GM19324 (cell line): ENCODE data around the gene USP53.
"Not testable (repeated sequence)": the region's sequence is repeated elsewhere in the genome, so short reads cannot be mapped to it uniquely, and the experiment has no call there.

Source experiments
- ATAC-seq: cut with Tn5 transposase; IDR thresholded peaks from one replicate; pipeline ENCODE4 v1.9.1; 2021; ENCODE audit warnings: mild to moderate bottlenecking, moderate library complexity; ENCODE audit not compliant: unreplicated experiment, low FRiP score

Gene USP53

GRCh38 chr4:119212234-119212963, at the start of gene USP53:
USP53 (plus strand) TSS chr4:119212713; CDS start chr4:119239760, 27,047 bp downstream.
- peak; percentile 99 for ATAC-seq

- no peak for ATAC-seq
These were observed 46.7 kb upstream of the USP53 start for GRCh38 chr4:119165767-119166166.

- no peak for ATAC-seq
These were observed 42.3 kb upstream of the USP53 start for GRCh38 chr4:119170195-119170594.

GRCh38 chr4:119172223-119172622, 40.3 kb upstream of the USP53 start:
- ATAC-seq = no peak

- ATAC-seq = not testable (repeated sequence)
These were observed 38.7 kb upstream of the USP53 start for GRCh38 chr4:119173729-119174361.

GRCh38 chr4:119179011-119179410, 33.5 kb upstream of the USP53 start:
- no peak for ATAC-seq

GRCh38 chr4:119184128-119184527, 28.4 kb upstream of the USP53 start:
- no peak for ATAC-seq

- ATAC-seq = no peak
These were observed 22.9 kb upstream of the USP53 start for GRCh38 chr4:119189638-119190037.

- ATAC-seq = no peak
These were observed 22.2 kb upstream of the USP53 start for GRCh38 chr4:119190354-119190753.

GRCh38 chr4:119191505-119191904, 21.0 kb upstream of the USP53 start:
- no peak for ATAC-seq

GRCh38 chr4:119197772-119198212, 14.7 kb upstream of the USP53 start:
- no peak for ATAC-seq

- no peak for ATAC-seq
These were observed 7.6 kb upstream of the USP53 start for GRCh38 chr4:119204916-119205315.

GRCh38 chr4:119205690-119206089, 6.8 kb upstream of the USP53 start:
- ATAC-seq = no peak

- ATAC-seq = no peak
These were observed 6.3 kb upstream of the USP53 start for GRCh38 chr4:119206178-119206577.

GRCh38 chr4:119207051-119207450, 5.5 kb upstream of the USP53 start:
- ATAC-seq = no peak

GRCh38 chr4:119209077-119209476, 3.4 kb upstream of the USP53 start:
- ATAC-seq = no peak

- ATAC-seq = no peak
These were observed 2.9 kb upstream of the USP53 start for GRCh38 chr4:119209586-119209985.

GRCh38 chr4:119210775-119211174, 1.7 kb upstream of the USP53 start:
- ATAC-seq = no peak

- ATAC-seq = no peak
These were observed 663 bp upstream of the USP53 start for GRCh38 chr4:119211867-119212233.

- peak; percentile 61 for ATAC-seq
These were observed 572 bp downstream of the USP53 start for GRCh38 chr4:119212964-119213606.

- ATAC-seq = no peak
These were observed 5.6 kb downstream of the USP53 start for GRCh38 chr4:119218093-119218492.

- no peak for ATAC-seq
These were observed 8.9 kb downstream of the USP53 start for GRCh38 chr4:119221412-119221811.
